Left cardiac atrium (tissue), 4 donors: ENCODE results near the gene KREMEN1. TPM values are rescaled to one million over a fixed set of nuclear protein-coding genes. Genes with fewer than 3 reads are reported as not detected.
A peak's percentile ranks its signal among the peaks of the same experiment; 100 is the strongest.

Source experiments
- ATAC-seq, 2 donors: fragments of 200-7000 bp; cut with Tn5 transposase; one replicate each; pipeline ENCODE4 v1.9.1; 2020; ENCODE audit warnings: mild to moderate bottlenecking in 2 of 2, moderate library complexity in 2 of 2
- DNase-seq: peaks from one replicate; pipeline ENCODE4 v3.0.0-alpha.2; 2020
- intact Hi-C, 2 donors: fragments of 100-400 bp; cut with DNase I; formaldehyde crosslinking; loops; one replicate each; pipeline versions ENCODE4 v1.14.1 to v1.15.1; 2022 to 2023
- total RNA-seq, 2 donors: library from RNA; stranded (reverse); fragmentation: NEBNext Ultra II Directional; extraction: Animal tissue kit (Norgen Biotek cat#: 25700); gene quantifications; one replicate each; pipeline ENCODE4 v1.2.1, GENCODE V29; 2021
- donor health status: DM: no; HTN: yes; CAD: no.
- donor health status: DM: no; HTN: yes; CAD: no; lungs with severe emphysema.
- donor health status: DM: yes; HTN: yes; CAD: no.
- donor health status: Dilated cardiomyopathy.

The KREMEN1 gene
- total RNA-seq, 2 donors from 2014 or later, result 39.1 to 49.8 TPM

DNA sequence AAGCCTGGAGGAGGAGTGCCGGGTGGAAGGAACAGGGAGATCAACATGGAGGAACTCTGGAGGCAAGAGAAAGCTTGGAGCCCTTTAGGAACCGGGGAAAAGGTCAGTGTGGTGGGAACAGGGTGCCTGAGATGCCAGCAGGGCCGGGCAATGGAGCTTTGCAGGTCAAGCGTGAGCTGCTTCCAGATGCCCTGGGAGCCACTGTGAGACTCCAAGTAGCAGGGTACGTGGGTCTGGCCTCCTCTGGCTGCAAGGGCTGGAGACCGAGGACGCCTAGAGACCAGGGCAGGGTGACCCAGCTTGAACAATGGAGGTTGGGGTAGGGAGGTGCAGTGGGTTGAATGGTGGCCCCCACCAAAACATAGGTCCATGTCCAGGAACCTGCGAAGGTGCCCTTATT is 117.2 kb downstream of the KREMEN1 start:
- ATAC-seq, result no peak
- intact Hi-C loops, result no loop called here

DNA sequence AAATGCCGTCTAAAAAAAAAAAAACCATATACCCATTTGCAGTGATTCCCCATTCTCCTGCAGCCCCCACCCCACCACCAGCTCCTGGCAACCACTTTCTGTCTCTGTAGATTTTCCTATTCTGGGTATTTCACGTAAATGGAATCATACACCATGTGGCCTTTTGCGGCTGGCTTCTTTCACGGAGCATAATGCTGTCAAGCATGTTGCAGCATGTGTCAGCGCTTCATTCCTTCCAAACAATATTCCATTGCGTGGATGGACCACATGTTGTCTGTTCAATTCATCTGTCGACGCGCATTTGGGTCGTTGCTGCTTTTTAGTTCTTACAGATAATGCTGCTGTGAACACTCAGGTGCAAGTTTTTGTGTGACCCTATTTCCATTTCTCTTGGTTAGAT is 118.1 kb downstream of the KREMEN1 start:
- DNase-seq (no peak), ATAC-seq (no peak)
- intact Hi-C loops, result no loop called here

More for the DNA sequence above, 117.2 kb downstream of the KREMEN1 start:
- no peak for DNase-seq

DNA sequence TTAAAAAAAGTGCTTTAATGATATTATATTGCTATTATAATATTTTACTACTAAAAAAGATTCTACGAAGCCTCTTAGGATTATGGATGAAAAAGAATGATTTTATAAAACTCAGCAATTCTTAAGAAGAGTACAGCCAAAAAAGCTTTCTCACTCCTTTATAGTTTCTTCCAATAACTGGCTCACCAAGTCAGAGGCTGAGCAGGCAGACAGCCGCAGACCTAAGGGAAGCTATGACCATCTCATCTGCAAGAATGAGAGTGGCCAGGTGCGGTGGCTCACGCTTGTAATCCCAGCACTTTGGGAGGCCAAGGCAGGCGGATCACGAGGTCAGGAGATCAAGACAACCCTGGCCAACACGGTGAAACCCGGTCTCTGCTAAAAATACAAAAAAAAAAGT is 120.2 kb downstream of the KREMEN1 start:
- intact Hi-C loops, result no loop called here
- ATAC-seq (no peak), DNase-seq (no peak)

DNA sequence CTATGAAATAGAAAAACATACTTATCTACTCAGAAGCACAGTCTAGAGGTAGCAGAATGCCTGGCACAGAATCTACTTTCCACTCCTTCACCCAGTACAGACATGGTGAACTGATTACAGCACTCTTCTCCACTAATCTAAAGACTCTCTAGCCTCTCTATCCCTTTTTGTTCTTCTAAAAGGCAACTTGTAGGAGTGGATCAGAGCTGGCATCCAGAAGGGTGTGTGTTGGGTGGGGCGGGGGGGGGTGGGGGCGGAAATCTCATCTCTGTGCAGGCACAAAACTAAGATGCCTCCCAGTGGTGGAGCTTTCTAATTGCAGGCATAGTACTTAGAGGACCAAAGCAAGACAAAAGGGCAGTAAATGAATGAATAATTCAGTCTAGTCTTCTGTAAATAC is 121.3 kb downstream of the KREMEN1 start:
- DNase-seq (no peak), ATAC-seq (no peak)
- intact Hi-C loops, result no loop called here

DNA sequence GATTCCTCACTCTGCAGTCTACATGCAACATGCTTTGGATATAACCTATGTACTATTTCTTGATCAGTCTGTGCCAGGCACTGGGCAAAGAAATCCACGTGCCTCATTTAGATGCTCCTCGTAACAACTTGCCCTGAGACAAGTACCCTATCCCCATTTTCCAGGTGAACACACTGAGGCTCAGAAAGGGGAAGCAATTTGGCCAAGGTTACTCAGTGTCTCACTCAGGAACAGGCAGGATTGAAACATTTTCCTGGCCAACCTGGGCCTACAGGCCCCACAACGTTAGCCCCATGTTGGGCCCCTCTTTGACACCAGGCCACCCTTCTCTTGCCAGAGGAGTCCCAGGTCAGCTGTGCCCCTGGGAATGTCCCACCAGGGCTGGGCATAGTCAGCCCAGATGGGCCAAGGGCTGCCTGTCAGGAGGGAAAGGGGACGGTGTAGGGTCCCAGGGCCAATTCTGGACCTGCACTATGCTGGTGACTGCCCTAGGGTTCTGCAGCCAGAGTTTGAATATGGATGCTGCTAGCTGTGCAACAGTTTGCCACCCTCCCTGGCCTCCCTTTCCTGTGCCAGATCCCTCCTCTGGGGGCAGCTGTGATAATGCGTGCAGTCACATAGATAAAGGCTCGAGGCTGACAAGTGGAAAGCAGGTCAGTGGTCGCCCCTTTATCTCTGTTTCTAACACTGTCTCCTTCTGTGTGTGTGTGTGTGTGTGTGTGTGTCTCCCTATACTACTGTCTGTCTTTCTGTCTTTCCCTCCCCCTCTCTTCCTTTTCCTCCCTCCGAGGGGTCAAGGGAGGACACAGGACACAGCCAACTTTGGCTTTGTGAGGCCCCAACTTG is 122.5 kb downstream of the KREMEN1 start:
- peak; percentile 60 to 63 for ATAC-seq
- intact Hi-C loops, result no loop called here
- DNase-seq, result no peak

DNA sequence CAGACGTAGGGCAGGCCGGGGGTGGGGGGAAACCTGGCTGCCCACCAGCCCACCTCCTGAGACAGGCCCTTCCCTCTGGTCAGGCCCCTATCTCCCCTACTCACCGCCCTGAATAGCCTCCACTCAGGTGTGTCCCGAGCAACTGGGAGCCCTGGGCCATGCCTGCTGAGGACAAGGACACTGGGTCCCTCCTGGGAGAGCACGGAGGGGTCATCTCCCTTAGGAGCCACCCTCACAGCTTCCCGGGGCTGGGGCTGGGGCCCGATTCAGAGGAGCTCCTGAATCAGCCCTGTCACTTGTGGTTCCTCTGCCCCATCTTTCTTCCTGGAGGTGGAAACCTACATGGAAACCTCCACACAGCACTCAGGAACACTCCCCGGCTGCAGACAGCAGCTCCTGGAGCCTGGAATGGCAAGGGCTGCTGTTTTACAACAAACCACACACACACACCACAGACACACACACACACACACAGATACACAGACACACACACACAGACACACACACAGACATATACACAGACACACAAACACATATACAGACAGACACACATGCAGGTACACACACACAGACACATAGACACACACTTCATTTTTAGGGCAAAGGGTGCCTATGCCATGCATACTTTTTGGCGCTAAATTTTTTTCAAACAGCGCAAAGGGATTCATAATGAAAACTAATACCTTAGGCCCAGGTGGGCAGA is 123.3 kb downstream of the KREMEN1 start:
- intact Hi-C loops, result no loop called here
- ATAC-seq (peak in 1 of 2 donors; percentile 51), DNase-seq (no peak)

DNA sequence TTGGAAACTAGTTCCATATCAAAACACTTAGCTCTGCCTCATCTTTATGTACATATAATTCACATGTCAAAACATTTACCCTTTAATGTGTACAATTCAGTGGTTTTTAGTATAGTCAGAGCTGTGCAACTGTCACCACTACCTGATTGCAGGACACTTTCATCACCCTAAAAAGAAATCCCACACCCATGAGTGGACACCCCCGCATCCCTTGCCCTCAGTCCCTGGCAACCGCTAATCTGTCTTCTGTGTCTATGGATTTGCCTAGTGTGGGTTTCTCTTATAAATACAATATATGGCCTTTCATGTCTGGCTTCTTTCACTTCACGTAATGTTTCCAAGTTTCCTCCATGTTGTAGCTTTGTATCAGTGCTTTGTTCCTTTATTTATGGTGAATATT is 124.3 kb downstream of the KREMEN1 start:
- no peak for DNase-seq
- no peak for ATAC-seq
- intact Hi-C loops, result no loop called here

DNA sequence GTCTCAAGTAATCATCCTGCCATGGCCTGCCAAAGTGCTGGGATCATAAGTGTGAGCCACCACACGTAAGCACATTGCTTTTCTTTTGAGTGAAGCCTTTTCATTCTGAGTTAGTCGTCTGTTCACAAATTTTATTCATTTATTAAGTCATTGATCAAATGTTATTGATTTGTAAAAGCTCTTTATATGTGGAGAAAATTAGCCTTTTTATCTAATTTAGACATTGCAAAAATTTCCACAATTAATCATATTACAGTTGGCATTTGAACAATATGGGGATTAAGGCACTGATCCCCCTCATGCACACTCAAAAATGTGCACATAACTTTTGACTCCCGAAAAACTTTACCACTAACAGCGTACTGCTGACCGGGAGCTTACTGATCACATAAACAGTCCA is 125.4 kb downstream of the KREMEN1 start:
- ATAC-seq (no peak), DNase-seq (no peak)
- intact Hi-C loops, result no loop called here

DNA sequence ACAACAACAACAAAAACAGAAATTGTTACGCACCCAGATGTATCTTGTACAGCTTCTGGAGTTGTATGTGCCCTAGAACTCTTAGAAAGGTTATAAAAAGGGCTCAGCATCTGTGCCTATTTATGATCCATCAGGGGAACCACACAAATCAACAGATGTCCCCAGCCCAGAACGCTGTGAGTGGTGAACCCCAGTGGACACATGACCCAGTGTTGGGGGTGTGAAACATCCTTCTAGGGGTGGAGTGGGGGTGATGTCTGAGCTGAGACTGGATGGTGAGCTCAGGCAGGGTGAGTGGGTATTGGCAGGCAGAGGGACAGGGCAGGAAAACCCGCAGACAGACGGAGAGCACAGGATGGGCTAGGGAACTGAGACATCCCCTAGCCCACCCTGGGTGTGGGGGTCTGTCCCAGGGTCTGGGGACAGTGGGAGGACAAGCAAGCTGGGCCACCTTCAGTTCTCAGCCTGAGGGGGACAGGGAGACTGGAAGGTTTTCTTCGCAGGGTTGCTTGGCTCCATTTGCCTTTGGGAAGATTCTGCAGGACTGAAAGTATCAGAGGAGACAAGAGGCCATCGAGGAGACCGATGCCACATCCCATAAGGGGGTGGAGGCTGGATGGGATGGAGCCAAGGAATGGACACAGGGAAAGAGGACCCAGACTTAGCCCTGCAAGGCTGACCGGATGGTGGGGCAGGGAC is 127.0 kb downstream of the KREMEN1 start:
- intact Hi-C loops, result no loop called here
- ATAC-seq (no peak), DNase-seq (peak; percentile 10)

DNA sequence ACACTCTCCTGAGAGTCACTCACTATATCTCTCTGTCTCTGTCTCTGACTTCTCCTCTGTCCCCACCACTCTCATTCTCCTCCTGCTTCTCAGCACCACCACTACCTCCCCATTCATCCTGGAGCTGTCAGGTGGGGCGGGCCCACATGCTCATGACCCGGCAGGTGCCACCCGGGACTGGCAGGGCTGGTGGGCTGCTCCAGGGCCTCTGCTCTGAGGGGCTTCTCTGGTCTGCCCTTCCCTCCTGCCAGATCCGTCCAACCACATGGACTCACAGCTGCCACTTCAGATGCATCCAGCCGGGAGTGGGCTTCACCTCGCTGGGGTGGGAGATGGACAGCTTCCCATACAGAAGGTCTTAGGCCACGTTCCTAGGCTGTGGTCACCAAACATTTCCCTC is 128.1 kb downstream of the KREMEN1 start:
- DNase-seq, result peak; percentile 16

DNA sequence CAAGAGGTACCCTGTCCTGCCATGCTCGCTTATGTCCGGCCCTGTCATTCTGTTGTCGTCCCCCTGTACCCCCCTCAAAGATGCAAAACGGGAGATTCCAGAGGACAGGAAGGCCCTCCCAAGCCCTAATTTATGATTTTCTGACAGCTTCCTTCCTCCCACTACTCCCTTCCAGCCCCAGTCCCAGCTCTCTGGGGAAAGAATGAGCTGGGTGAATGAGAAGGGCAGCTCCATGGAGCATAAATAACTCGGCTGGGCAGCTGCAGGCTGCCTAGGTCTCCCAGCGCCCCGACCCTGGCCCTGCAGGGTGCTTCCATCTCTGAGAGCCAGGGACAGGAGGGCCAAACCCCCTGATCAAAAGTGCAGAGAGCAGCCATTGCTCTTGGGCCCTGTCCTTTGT is 128.9 kb downstream of the KREMEN1 start:
- intact Hi-C loops, result no loop called here
- no peak for DNase-seq
- no peak for ATAC-seq

More for the DNA sequence above, 128.1 kb downstream of the KREMEN1 start:
- intact Hi-C loops, result no loop called here
- ATAC-seq, result no peak

DNA sequence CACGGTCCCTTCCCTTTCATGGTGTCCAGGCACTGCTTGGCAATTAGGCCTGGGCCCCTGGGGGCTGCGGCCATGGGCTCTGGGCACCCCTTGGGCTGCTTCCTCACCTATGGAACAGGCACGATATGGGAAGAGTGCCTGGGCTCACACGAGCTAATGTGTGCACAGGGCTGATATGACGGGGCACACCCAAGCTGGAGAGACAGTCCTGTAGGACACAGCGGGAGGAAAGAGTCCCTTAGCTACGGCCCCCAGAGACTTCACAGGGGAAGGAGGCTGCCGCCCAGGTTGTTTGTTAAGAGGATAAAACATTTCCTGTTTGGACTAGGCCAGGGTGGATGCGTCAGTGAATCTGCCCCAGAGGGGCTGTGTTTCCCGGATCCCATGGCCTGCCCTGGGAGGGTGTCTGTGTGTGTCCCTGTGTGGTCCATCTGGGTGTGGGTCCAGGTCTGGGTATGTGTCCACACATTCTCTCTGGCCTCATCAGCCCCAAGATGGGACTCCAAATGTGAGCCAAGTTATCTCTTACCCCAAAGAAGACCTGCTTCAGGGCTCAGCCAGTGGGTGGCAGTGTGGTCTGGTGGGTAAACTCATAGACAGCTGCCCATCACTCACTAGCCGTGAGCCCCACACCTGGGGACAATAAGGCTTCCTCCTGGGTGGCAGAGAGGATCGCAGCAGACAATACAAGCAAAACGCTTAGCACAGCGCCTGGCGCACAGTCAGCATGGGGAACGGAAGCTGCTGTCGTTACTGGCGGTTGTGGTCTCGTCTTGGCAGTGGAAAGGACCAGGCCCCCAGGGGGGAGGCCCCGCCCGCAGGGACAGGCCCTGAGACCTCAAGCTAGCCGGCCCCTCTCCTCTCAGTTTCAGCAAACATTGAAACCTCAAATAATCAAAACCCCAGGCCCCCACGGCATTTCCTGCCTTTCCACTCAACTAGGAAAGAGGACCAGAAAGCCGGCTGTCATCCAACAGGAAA is 129.7 kb downstream of the KREMEN1 start:
- DNase-seq, result peak; percentile 63
- peak; percentile 60 to 62 for ATAC-seq
- intact Hi-C loops, result no loop called here

DNA sequence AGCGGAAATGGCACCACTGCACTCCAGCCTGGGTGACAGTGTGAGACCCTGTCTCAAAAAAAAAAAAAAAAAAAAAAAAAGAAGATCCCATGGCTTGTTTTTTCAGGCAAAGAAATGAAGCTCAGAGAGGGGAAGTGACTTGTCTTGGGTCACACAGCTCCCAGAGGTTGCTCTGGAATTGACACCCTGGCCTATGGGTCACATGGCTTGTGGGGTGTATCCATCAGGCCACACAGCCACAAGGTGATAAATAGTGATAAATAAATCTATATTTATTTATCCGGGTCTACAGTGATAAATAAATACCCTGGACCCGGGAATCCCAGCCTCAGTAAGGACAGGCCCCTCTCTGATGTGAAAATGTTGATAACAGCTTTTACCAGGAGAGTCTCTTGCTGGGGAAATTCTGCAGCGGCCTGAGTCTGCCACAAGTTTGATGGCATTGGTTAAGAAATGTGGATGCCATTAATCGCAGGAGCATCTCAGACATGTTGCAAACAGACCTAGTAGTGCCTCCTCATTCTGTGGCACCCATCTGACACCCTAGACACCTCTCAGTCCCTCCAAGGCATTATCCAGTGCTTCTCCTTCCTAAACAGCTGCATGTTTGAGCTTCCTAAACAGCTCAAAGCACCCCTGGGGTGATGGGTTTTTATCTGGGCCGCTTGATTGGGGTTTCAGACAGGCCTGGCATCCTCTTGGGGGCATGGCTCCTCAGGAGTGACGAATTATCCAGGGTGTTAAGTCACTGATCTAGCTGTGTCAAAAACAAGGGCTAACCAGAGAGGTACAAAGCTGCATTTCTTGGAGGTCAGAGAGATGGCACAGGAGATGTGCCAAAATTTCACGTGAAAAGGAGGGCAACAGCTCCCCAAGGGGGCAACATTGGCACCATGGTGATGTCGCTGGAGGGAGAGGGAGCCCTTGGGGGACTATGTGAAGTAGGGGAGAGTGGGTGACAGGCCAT is 130.9 kb downstream of the KREMEN1 start:
- ATAC-seq, result no peak
- no peak for DNase-seq
- intact Hi-C loops, result no loop called here

DNA sequence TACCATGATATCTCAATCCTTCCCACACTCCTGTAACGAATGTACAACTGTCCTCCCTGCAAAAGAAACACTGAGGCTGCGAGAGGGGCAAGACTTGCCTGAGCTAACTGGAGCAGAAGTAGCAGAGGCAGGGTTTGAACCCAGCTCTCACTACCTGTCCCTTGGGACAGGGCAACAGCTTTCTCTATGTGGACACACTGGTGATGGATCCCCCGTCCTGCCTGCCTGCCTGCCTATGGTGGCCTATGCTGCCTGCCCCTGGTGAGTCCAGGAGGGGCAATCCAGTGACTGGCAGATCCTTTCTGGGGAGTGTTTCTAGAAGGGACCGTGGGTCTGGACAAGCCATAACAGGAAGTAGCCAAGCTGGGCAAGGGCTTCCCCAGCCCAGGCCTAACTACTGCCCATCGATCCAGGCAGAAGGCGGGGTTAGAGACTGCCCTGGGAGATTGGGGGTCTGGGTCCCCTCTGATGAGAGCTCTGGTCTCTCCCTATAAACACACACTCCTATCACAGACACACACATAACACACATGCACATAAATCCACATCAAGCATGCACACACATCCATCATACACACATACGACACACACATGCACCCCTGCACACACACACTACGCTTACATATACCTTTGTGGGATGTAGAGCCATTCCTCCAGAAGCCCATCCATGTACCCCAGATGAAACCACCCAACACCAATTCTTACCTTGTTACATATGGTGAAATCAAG is 131.8 kb downstream of the KREMEN1 start:
- no peak for DNase-seq
- intact Hi-C loops, result no loop called here
- ATAC-seq, result no peak

DNA sequence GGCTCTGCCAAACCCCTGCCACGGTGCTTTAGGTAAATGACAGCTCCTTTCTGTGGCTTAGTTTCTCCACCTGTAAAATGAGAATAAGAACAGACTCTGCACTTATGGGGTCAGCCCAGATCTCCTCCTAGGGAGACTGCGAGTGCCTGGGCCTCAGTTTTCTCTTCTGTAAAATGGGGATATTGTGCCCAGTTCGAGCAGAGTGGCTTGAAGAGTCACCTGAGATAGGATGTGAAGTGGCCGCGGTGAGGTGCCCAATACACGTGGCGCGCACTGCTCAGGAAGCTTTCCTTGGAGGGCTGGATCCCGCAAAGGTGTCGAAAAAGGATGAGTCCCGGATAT is 132.4 kb downstream of the KREMEN1 start:
- no peak for ATAC-seq
- intact Hi-C loops, result no loop called here
- no peak for DNase-seq

DNA sequence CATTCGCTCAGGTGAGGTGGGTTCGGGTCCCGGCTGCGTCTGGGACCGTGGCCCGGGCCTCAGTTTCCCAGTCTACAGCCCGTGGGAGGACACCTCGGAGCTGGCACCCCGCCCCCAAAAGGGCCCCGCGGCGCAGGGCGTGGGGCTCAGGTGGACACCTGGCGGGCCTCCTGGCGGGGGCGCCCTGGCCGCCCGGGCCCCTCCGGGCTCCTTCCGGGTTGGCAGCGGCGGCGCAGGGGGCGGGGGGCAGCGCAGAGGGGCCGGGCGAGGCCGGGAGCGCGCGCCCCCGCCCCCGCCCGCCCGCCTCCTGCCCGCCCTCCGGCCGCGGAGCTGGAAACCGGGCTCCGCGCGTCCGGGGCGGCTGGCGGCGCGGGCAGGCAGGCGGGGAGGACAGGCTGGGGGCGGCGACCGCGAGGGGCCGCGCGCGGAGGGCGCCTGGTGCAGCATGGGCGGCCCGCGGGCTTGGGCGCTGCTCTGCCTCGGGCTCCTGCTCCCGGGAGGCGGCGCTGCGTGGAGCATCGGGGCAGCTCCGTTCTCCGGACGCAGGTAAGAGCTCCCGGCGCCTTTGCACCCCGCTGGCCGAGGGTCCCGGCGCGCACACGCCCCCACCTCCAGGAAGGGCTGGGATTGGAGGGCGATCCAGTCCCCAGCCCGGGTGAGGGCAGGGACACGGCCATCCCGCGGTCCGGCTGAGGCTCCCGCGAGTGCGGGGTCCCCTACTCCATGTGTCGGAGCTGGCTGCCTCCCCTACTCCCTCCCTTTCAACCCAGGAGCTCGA is 132.9 kb downstream of the KREMEN1 start, which contains the start of gene EMID1:
TSS of gene EMID1 (plus strand) at position 303 of the 778 bp plus-strand sequence. CDS start at position 446, 143 bp downstream.
- DNase-seq, result peak; percentile 43
- intact Hi-C loops, result no loop called here
- peak; percentile 48 to 54 for ATAC-seq
